ENCODE measurements around the gene ZFAND2A.
"Not testable (repeated sequence)": the region's sequence is repeated elsewhere in the genome, so short reads cannot be mapped to it uniquely, and the experiment has no call there.

Gene ZFAND2A

GRCh38 chr7:1172666-1173523 lies 12.9 kb upstream of the ZFAND2A start:
- DNase-seq = no peak
- no peak overlapping the region for H3K27ac ChIP-seq

GRCh38 chr7:1171516-1171915 lies 11.5 kb upstream of the ZFAND2A start:
- H3K4me3 ChIP-seq (ENCODE audit: low read depth, low read length); H3K36me3 ChIP-seq; H3K27me3 ChIP-seq (ENCODE audit: insufficient read depth, low read depth, severe bottlenecking); DNase-seq; H3K27ac ChIP-seq; H3K9me3 ChIP-seq (ENCODE audit: severe bottlenecking): not testable (repeated sequence)

More at GRCh38 chr7:1172666-1173523, 12.9 kb upstream of the ZFAND2A start:
- no peak for TF ChIP-seq CTCF (IDR thresholded peaks at IDR 0.05; ENCODE audit: low read depth, low read length)
- Histone ChIP-seq H3K27me3 (ENCODE audit: insufficient read depth, low read depth, severe bottlenecking) (no peaks in the 10 kb centered on the region), H3K36me3 (no peaks in the 10 kb centered on the region), H3K4me3 (ENCODE audit: low read depth, low read length) (no peak overlapping the region), H3K9me3 (ENCODE audit: severe bottlenecking) (peaks cover 2% of the 10 kb centered on the region)

GRCh38 chr7:1170741-1171501 lies 10.9 kb upstream of the ZFAND2A start:
- no peak for DNase-seq
- Histone ChIP-seq H3K36me3 (no peaks in the 10 kb centered on the region), H3K4me3 (ENCODE audit: low read depth, low read length) (no peak overlapping the region), H3K27ac (no peak overlapping the region), H3K27me3 (ENCODE audit: insufficient read depth, low read depth, severe bottlenecking) (no peaks in the 10 kb centered on the region), H3K9me3 (ENCODE audit: severe bottlenecking) (no peaks in the 10 kb centered on the region)
- no peak for TF ChIP-seq CTCF (IDR thresholded peaks at IDR 0.05; ENCODE audit: low read depth, low read length)

- DNase-seq = peak; percentile 81
These were observed 9.7 kb upstream of the ZFAND2A start for GRCh38 chr7:1169409-1170368.

DNA sequence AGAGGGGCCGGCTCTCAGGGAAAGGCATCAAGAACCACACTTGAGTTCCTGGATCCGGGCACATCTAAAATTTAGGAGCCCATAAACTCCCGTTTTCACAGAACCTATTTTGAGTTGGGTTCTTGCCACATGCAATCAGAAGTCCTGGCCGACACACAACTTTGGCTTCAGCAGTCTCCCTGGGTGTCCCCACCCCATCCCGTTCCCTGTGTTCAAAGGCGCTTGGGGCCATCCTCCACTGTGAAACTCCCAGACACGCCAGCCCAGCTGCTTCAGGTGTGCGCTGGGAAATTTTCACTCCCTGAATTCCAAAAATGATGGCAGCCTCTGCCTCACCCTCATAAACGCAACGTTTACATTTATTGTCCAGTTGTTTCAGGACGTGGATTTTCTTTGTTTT lies 8.4 kb upstream of the ZFAND2A start:
- Histone ChIP-seq H3K9me3 (ENCODE audit: severe bottlenecking) (no peaks in the 10 kb centered on the region), H3K27me3 (ENCODE audit: insufficient read depth, low read depth, severe bottlenecking) (no peaks in the 10 kb centered on the region), H3K4me3 (ENCODE audit: low read depth, low read length) (no peak overlapping the region), H3K36me3 (no peaks in the 10 kb centered on the region), H3K27ac (no peak overlapping the region)
- no peak for TF ChIP-seq CTCF (IDR thresholded peaks at IDR 0.05; ENCODE audit: low read depth, low read length)
- no peak for DNase-seq

More at GRCh38 chr7:1169409-1170368, 9.7 kb upstream of the ZFAND2A start:
- Histone ChIP-seq H3K4me3 (ENCODE audit: low read depth, low read length) (peak overlapping the region; percentile 45), H3K9me3 (ENCODE audit: severe bottlenecking) (no peaks in the 10 kb centered on the region), H3K36me3 (no peaks in the 10 kb centered on the region), H3K27ac (peak overlapping the region; percentile 47; the same call in 1 of the 2 replicates), H3K27me3 (ENCODE audit: insufficient read depth, low read depth, severe bottlenecking) (no peaks in the 10 kb centered on the region)
- TF ChIP-seq CTCF (IDR thresholded peaks at IDR 0.05; ENCODE audit: low read depth, low read length) = peak; percentile 78

Measured in WERI-Rb-1 (cell line).